KMS-11 (cell line): Measurements from ENCODE around the gene LMTK3.

Source experiments
- H2AFZ ChIP-seq: fragments of 200-600 bp; sonication (generic); 2 replicates; pipeline ENCODE4 v1.6.1; 2016; ENCODE audit warnings: antibody characterized with exemption, mixed run types, low read depth
- H3K27ac ChIP-seq: fragments of 200-600 bp; sonication (generic); 2 replicates; pipeline ENCODE4 v1.6.1; 2016; ENCODE audit warnings: mild to moderate bottlenecking, mixed run types
- H3K27me3 ChIP-seq: fragments of 200-600 bp; sonication (generic); 2 replicates; pipeline ENCODE4 v1.6.1; 2017; ENCODE audit warnings: mild to moderate bottlenecking, low read depth, mixed run types, moderate library complexity; ENCODE audit not compliant: insufficient read depth
- H3K36me3 ChIP-seq: fragments of 200-600 bp; sonication (generic); 2 replicates; pipeline ENCODE4 v1.6.1; 2017; ENCODE audit warnings: mild to moderate bottlenecking, mixed run types; ENCODE audit not compliant: insufficient read depth
- H3K4me1 ChIP-seq: fragments of 200-600 bp; sonication (generic); 2 replicates; pipeline ENCODE4 v1.6.1; 2016; ENCODE audit warnings: mild to moderate bottlenecking, low read depth, mixed run types; ENCODE audit not compliant: poor library complexity, severe bottlenecking
- H3K4me2 ChIP-seq: fragments of 200-600 bp; sonication (generic); 2 replicates; pipeline ENCODE4 v1.7.0; 2016; ENCODE audit warnings: mild to moderate bottlenecking, mixed run types
- H3K4me3 ChIP-seq: fragments of 200-600 bp; sonication (generic); IDR thresholded peaks from 2 replicates; pipeline ENCODE4 v1.6.1; 2017; ENCODE audit warnings: low read depth, low read length, mixed read lengths; ENCODE audit not compliant: insufficient read depth
- H3K79me2 ChIP-seq: fragments of 200-600 bp; sonication (generic); 2 replicates; pipeline ENCODE4 v1.6.1; 2016; ENCODE audit warnings: low read depth, mixed run types; ENCODE audit not compliant: insufficient read depth
- H3K9ac ChIP-seq: fragments of 200-600 bp; sonication (generic); 2 replicates; pipeline ENCODE4 v1.6.1; 2016; ENCODE audit warnings: mild to moderate bottlenecking, mixed run types
- H4K20me1 ChIP-seq: fragments of 200-600 bp; sonication (generic); 2 replicates; pipeline ENCODE4 v1.6.1; 2016; ENCODE audit warnings: mild to moderate bottlenecking, mixed run types; ENCODE audit not compliant: insufficient read depth
- TF ChIP-seq, protein P1 (sequence below): fragments of 200-600 bp; sonication (generic); conservative IDR thresholded peaks from 2 replicates; pipeline ENCODE4 v1.6.1; 2017; ENCODE audit warnings: low read depth, mild to moderate bottlenecking, antibody characterized with exemption, low read length, moderate library complexity, mixed read lengths

The LMTK3 gene

GRCh38 chr19:48514123-48514458 lies 2.5 kb upstream of the LMTK3 start:
- H3K4me2 ChIP-seq, result peak overlapping the region; percentile 75; the same call in 1 of the 2 replicates
- H3K4me1 ChIP-seq, result peaks cover 17% of the 10 kb centered on the region
- no peaks in the 10 kb centered on the region for H3K79me2 ChIP-seq
- peak overlapping the region; percentile 98; the same call in 1 of the 2 replicates for H2AFZ ChIP-seq
- no peak overlapping the region for H3K4me3 ChIP-seq
- H3K27ac ChIP-seq, result no peak overlapping the region
- H3K36me3 ChIP-seq, result no peaks in the 10 kb centered on the region
- no peak overlapping the region for H3K9ac ChIP-seq
- H3K27me3 ChIP-seq, result peaks cover 49% of the 10 kb centered on the region
- TF ChIP-seq, protein P1, sequence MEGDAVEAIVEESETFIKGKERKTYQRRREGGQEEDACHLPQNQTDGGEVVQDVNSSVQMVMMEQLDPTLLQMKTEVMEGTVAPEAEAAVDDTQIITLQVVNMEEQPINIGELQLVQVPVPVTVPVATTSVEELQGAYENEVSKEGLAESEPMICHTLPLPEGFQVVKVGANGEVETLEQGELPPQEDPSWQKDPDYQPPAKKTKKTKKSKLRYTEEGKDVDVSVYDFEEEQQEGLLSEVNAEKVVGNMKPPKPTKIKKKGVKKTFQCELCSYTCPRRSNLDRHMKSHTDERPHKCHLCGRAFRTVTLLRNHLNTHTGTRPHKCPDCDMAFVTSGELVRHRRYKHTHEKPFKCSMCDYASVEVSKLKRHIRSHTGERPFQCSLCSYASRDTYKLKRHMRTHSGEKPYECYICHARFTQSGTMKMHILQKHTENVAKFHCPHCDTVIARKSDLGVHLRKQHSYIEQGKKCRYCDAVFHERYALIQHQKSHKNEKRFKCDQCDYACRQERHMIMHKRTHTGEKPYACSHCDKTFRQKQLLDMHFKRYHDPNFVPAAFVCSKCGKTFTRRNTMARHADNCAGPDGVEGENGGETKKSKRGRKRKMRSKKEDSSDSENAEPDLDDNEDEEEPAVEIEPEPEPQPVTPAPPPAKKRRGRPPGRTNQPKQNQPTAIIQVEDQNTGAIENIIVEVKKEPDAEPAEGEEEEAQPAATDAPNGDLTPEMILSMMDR, result no peak
- H4K20me1 ChIP-seq, result no peaks in the 10 kb centered on the region

DNA sequence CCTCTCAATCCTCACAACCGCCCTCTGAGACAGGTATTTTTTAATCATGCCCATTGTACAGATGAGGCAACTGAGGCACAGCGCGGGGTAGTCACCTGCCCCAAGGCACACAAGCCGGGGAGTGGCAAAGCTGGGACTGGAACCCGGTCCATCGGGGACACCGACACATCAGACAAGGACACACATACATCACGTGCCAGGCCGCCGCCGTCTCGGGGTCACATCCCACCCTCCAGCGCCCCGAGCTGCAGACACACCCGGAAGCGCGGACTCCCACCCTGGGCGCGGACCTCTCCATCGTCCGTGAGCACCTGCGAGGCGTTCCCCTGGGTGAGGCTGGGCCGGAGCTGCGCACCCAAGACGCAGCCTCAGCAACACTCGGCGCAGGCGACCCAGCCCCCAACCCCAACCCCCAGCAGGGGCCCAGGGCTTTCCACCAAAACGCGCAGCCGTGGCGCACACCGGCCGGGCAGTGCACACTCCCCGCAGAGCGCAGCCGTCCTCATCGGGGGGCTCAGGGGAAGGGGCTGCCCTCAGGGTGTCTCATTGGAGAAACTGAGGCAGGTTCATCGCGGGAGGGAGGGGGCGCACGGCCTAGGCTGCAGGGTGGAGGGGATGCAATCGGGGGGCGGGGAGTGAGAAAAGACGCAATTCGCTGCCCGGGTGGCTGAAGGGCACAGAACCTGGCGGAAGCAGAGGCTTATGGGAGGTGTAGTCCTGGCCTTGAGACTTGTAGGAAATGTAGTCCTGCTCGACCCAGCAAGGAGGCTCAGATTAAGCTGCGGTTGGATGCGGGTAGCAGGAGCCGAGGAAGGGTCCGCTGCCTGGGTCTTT lies 1.9 kb upstream of the LMTK3 start:
- Histone ChIP-seq H3K27ac (no peak overlapping the region), H3K4me2 (peak overlapping the region; percentile 75)

GRCh38 chr19:48512504-48513288 lies 1.1 kb upstream of the LMTK3 start:
- H3K4me2 ChIP-seq, result peak overlapping the region; percentile 75; the same call in 1 of the 2 replicates
- H3K27me3 ChIP-seq, result peaks cover 57% of the 10 kb centered on the region
- peak overlapping the region; percentile 98 for H2AFZ ChIP-seq
- H4K20me1 ChIP-seq, result no peaks in the 10 kb centered on the region
- no peaks in the 10 kb centered on the region for H3K79me2 ChIP-seq
- TF ChIP-seq, protein P1, result no peak
- H3K36me3 ChIP-seq, result no peaks in the 10 kb centered on the region
- H3K4me3 ChIP-seq, result no peak overlapping the region
- peaks cover 17% of the 10 kb centered on the region for H3K4me1 ChIP-seq
- no peak overlapping the region for H3K27ac ChIP-seq
- H3K9ac ChIP-seq, result no peak overlapping the region

More for the DNA sequence above, 1.9 kb upstream of the LMTK3 start:
- TF ChIP-seq, protein P1, result no peak
- Histone ChIP-seq H3K9ac (peak overlapping the region; percentile 46; the same call in 1 of the 2 replicates), H2AFZ (peak overlapping the region; percentile 98), H4K20me1 (no peaks in the 10 kb centered on the region), H3K79me2 (no peaks in the 10 kb centered on the region), H3K36me3 (no peaks in the 10 kb centered on the region), H3K4me3 (no peak overlapping the region), H3K27me3 (peaks cover 55% of the 10 kb centered on the region), H3K4me1 (peaks cover 17% of the 10 kb centered on the region)

GRCh38 chr19:48511321-48511731 lies 309 bp downstream of the LMTK3 start:
- Histone ChIP-seq H3K27me3 (peaks cover 59% of the 10 kb centered on the region), H4K20me1 (no peaks in the 10 kb centered on the region), H3K36me3 (no peaks in the 10 kb centered on the region), H3K4me1 (peaks cover 17% of the 10 kb centered on the region), H3K9ac (no peak overlapping the region), H2AFZ (no peak overlapping the region), H3K79me2 (no peaks in the 10 kb centered on the region), H3K27ac (no peak overlapping the region), H3K4me2 (no peak overlapping the region), H3K4me3 (no peak overlapping the region)
- TF ChIP-seq, protein P1, result no peak
